Iris pigment epithelial cell (primary cell): Measurements from ENCODE around the gene NEDD9.

Source experiments
- DNase-seq: peaks from one replicate; pipeline ENCODE4 v3.0.0-alpha.2; 2011; ENCODE audit warnings: low read depth

NEDD9 gene

GRCh38 chr6:11142296-11143027 is 90.0 kb downstream of the NEDD9 start:
- no peak for DNase-seq

GRCh38 chr6:11141295-11141694 is 91.2 kb downstream of the NEDD9 start:
- DNase-seq, result no peak

DNA sequence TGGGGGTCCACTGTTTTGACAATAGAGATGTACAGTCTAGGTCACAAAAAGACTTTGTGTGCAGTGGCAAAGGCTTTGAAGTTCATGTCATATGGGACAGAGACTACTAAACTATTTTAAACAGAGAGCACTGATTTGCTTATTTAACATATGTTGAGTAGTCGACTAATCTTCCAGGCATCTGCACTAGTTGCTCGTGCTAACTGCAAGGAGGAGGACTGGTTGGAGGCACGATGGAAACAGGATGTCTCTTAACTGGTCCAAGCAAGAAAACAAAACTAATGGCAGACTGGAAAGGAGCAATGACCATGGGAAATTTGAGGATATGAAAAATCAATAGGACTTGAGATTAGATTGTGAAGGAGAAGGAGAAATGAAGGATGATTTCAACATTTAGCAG is 92.4 kb downstream of the NEDD9 start:
- DNase-seq, result peak; percentile 49

DNA sequence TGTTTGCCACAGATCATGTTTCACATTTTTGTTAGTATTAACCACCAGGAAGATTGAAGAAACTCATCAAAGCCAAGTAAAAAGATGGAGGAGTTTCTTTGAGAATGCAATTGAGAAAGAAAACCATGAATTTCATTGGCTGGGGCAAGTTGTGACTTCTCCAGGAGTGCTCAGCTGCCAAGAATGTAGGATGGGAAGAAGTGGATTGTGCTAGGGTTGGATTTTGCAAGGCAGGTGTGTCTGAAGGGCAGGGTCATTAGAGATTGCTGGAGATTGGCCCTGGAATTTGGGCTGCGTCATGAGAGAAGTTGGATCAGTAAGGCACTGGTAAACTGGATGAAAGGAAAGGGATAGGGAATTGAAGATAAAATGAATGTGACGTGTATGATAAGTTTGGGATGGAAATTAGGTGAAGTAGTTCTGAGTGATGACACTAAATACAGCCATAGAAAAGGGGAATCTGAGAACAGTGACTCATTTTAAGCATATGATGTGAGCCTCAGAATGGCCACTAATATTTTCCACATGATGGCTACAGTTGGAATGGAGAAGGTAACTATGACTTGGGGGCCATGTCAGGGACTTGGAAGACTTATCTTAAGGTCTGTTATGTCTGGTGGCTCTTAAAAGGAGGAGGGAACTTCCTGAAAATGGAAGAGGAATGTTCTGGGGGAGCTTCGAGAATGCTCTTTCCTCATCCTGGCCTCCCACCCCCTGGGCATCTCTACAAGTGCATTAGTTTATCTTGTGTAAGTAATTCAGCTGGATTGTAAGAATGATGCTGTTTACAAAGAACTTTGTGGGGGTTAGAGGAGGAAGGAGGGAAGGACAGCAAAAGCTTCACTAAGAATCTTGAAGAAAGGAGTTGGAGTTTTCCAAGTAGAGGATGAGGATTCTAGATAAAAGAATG is 93.2 kb downstream of the NEDD9 start:
- DNase-seq, result peak; percentile 72

DNA sequence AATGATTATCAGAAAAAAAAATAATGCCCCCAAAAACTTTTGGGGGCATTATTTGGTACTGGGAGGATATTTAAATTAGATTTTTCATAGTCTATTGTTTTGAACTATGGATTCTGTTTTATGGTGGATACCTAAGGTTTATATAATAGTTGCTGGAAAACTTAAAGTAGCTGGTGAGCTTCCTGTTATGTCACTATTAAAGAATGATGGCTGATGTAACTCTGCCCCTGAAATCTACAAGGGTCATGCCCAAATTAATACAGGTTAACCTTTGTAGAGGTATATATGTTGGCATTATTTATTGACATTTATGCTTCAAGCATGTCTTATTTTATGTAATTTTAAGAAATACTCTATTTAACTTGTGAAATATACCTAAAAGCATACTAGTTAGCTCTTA is 95.7 kb downstream of the NEDD9 start:
- no peak for DNase-seq
